Tongue (tissue), 2 donors: ENCODE measurements around the gene NRM. TPM values are rescaled to one million over a fixed set of nuclear protein-coding genes. Genes with fewer than 3 reads are reported as not detected.
A peak's percentile ranks its signal among the peaks of the same experiment; 100 is the strongest.
"Not testable (repeated sequence)": the region's sequence is repeated elsewhere in the genome, so short reads cannot be mapped to it uniquely, and the experiment has no call there.

Source experiments
- DNase-seq: peaks from one replicate; pipeline ENCODE4 v3.0.0-alpha.2; 2015
- total RNA-seq: library from RNA; depleted of rRNA; stranded (reverse); fragments of >200 nt; gene quantifications from one replicate; pipeline ENCODE4 v1.2.3, GENCODE V29; 2014

Gene NRM
- total RNA-seq, 1 donor from 2014 or later: 5.2 TPM

- DNase-seq: peak; percentile 75
Observed at GRCh38 chr6:30687659-30688431, 2.9 kb downstream of the NRM start.

GRCh38 chr6:30686908-30687658, 3.7 kb downstream of the NRM start:
- DNase-seq: peak; percentile 97

- DNase-seq: peak; percentile 83
Observed at GRCh38 chr6:30686009-30686907, 4.5 kb downstream of the NRM start, which contains the start of gene PPP1R18. Gene PPP1R18 (minus strand): TSS chr6:30686645. CDS start chr6:30686018, 627 bp downstream.

- DNase-seq: no peak
Observed at GRCh38 chr6:30685157-30686008, 5.4 kb downstream of the NRM start.

- DNase-seq: no peak
Observed at GRCh38 chr6:30684386-30685156, 6.2 kb downstream of the NRM start.

GRCh38 chr6:30683980-30684338, 6.8 kb downstream of the NRM start:
- no peak for DNase-seq

GRCh38 chr6:30683183-30683979, 7.4 kb downstream of the NRM start:
- peak; percentile 26 for DNase-seq

GRCh38 chr6:30682143-30683117, 8.4 kb downstream of the NRM start:
- peak; percentile 50 for DNase-seq

GRCh38 chr6:30681766-30682142, 9.0 kb downstream of the NRM start:
- no peak for DNase-seq

- no peak for DNase-seq
Observed at GRCh38 chr6:30679765-30680535, 10.8 kb downstream of the NRM start.

GRCh38 chr6:30678964-30679726, 11.6 kb downstream of the NRM start:
- DNase-seq: peak; percentile 89

GRCh38 chr6:30676660-30677285, 14.0 kb downstream of the NRM start:
- no peak for DNase-seq

GRCh38 chr6:30672445-30673253, 18.1 kb downstream of the NRM start, which contains the start of gene DHX16:
Gene DHX16 (minus strand): TSS chr6:30673006. CDS start chr6:30672841, 165 bp downstream.
- DNase-seq: peak; percentile 99

- DNase-seq: no peak
Observed at GRCh38 chr6:30670760-30671527, 19.8 kb downstream of the NRM start.

GRCh38 chr6:30666300-30666699, 24.5 kb downstream of the NRM start:
- DNase-seq: not testable (repeated sequence)
